Measurements from ENCODE around the gene KRTAP4-5.

GRCh38 chr17:41131979-41132378 lies 17.6 kb downstream of the KRTAP4-5 start:
- TF ChIP-seq ZNF580 (CRISPR knock-in tag; IDR thresholded peaks at IDR 0.05; ENCODE audit: borderline replicate concordance, low read depth) (no peak), MTA3 (CRISPR knock-in tag; IDR thresholded peaks at IDR 0.05) (no peak), ZNF7 (CRISPR knock-in tag; IDR thresholded peaks at IDR 0.05) (no peak), SMAD9 (CRISPR knock-in tag; IDR thresholded peaks at IDR 0.05) (no peak), CREM (IDR thresholded peaks at IDR 0.05) (no peak), CREM (CRISPR knock-in tag; IDR thresholded peaks at IDR 0.05) (no peak), ZBTB7A (CRISPR knock-in tag; IDR thresholded peaks at IDR 0.05) (no peak), TP53 (CRISPR knock-in tag; conservative IDR thresholded peaks at IDR 0.05) (no peak), CTCF (CRISPR knock-in tag; IDR thresholded peaks at IDR 0.05) (no peak), POLR2AphosphoS5 (IDR thresholded peaks at IDR 0.05; ENCODE audit: low read depth, low read length) (no peak)

Data from HepG2 (cell line).